GM06990 (cell line): ENCODE measurements around the gene DBF4B.

Experiments used
- DNase-seq: peaks from one replicate; pipeline ENCODE4 v3.0.0-alpha.2; 2011; ENCODE audit not compliant: insufficient read length; ENCODE audit errors: extremely low read depth
- H3K27me3 ChIP-seq: replicated peaks from 2 replicates; pipeline ENCODE4 v1.6.0; 2011; ENCODE audit warnings: low read length; ENCODE audit not compliant: control insufficient read depth, insufficient read depth
- H3K36me3 ChIP-seq: 2 replicates; pipeline ENCODE4 v1.5.1; 2011; ENCODE audit warnings: low read length; ENCODE audit not compliant: control insufficient read depth, insufficient read depth
- H3K4me3 ChIP-seq: replicated peaks from 2 replicates; pipeline ENCODE4 v1.5.1; 2011; ENCODE audit warnings: low read depth, mild to moderate bottlenecking, control low read depth, low read length
- TF ChIP-seq, protein P1 (sequence below): IDR thresholded peaks from 2 replicates; pipeline ENCODE4 v1.5.1; 2011; ENCODE audit warnings: low read length, control low read depth, mild to moderate bottlenecking, inconsistent platforms; ENCODE audit not compliant: insufficient read depth, poor library complexity, severe bottlenecking

DBF4B gene

DNA sequence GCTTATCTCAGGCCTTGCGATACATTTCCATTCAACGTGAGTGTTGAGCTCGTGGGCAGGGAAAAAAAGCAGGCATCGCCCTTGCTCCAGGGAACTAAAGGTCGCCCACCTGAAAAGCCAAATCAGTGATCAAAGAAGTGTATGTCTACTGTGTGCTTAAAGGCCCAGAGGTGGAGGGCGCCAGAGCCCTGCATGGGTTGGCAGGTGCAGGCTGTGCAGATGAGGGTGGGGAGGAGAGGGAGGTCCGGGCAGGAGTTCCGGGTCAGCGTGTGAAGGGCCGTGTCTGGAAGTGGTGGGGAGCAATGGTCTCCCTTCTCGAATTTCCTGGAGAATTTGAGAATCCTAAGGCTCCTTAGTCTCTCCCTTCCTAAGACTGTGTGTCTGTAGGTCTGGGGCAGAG lies 57.5 kb downstream of the DBF4B start:
- Histone ChIP-seq H3K4me3 (no peak overlapping the region), H3K36me3 (no peaks in the 10 kb centered on the region; the same call in 1 of the 2 replicates), H3K27me3 (no peaks in the 10 kb centered on the region; the same call in none of the 2 replicates)
- no peak for DNase-seq
- TF ChIP-seq, protein P1, sequence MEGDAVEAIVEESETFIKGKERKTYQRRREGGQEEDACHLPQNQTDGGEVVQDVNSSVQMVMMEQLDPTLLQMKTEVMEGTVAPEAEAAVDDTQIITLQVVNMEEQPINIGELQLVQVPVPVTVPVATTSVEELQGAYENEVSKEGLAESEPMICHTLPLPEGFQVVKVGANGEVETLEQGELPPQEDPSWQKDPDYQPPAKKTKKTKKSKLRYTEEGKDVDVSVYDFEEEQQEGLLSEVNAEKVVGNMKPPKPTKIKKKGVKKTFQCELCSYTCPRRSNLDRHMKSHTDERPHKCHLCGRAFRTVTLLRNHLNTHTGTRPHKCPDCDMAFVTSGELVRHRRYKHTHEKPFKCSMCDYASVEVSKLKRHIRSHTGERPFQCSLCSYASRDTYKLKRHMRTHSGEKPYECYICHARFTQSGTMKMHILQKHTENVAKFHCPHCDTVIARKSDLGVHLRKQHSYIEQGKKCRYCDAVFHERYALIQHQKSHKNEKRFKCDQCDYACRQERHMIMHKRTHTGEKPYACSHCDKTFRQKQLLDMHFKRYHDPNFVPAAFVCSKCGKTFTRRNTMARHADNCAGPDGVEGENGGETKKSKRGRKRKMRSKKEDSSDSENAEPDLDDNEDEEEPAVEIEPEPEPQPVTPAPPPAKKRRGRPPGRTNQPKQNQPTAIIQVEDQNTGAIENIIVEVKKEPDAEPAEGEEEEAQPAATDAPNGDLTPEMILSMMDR: no peak

DNA sequence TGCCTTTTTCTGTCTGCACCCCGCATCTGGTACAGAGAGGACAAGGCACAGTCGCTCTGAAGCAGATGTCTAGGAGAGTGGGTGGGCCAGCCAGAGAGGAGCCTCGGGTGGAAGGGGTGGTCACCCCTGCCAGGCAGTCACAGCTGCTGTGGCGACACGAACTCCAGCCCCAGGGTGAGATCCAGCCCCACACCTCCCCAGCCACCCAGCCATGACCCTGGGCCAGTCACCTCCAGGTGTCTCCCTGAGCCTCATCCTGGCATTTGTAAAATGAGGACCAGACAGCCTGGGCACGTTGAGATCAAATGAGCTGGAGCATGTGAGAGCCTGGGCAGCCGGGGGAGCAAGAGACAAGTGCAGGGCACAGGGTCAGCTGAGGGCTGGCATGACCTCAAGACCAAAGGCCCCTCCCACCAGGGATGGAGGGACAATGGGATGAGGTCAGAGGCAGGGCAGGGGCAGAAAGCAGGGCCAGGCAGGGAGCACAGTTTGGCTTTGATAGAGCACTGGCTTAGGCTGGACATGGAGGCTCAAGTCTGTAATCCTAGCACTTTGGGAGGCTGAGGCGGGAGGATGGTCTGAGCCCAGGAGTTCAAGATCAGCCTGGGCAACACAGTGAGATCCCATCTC lies 58.1 kb downstream of the DBF4B start:
- Histone ChIP-seq H3K36me3 (no peaks in the 10 kb centered on the region; the same call in 1 of the 2 replicates), H3K27me3 (peaks cover 1% of the 10 kb centered on the region), H3K4me3 (no peak overlapping the region)
- DNase-seq: no peak
- TF ChIP-seq, protein P1: no peak

DNA sequence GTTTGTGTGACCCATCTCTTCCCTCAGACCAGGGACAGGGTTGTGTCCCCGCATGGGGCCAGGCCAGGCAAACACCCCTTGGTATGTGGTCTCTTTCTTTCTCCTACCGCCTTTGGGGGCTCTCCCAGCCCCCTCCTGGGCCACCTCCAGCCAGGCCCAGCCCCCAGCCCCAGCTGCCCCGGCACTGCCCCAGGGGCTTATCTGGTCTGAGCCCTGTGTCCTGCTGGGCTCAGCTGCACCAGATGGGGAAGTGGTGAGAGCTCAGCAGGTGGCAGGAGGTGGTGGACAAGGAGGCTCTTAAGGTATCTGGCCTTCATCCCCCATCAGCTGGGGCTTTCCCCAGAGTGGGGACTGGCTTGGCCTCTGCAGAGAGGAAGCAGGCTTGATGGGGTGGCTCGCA lies 59.0 kb downstream of the DBF4B start:
- Histone ChIP-seq H3K36me3 (no peaks in the 10 kb centered on the region; the same call in 1 of the 2 replicates), H3K4me3 (no peak overlapping the region), H3K27me3 (peaks cover 2% of the 10 kb centered on the region)
- no peak for DNase-seq
- TF ChIP-seq, protein P1: no peak

- Histone ChIP-seq H3K36me3 (no peaks in the 10 kb centered on the region), H3K27me3 (peaks cover 2% of the 10 kb centered on the region), H3K4me3 (no peak overlapping the region)
- TF ChIP-seq, protein P1: no peak
- no peak for DNase-seq
Observed at GRCh38 chr17:44768505-44769142, 60.2 kb downstream of the DBF4B start.

DNA sequence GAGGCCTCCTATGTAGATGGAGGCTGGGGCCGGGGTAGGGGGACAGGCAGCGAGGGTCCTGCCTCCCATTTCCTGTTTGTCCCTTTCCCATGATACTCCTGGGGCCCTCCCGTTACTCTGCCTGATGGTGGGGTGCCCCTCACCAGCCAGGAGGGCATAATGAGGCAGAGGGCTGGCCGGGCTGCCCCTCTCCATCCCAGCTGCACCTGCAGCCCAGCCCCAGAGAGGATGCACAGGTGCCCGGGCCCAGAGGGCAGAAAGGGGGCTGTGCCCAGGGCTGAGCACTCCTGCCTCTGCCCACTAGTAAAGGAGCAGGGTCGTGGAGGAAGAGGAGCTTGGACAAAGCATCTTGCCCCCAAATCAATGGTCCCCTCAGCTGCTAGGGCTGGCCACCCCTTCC lies 60.8 kb downstream of the DBF4B start:
- Histone ChIP-seq H3K36me3 (no peaks in the 10 kb centered on the region), H3K4me3 (no peak overlapping the region), H3K27me3 (peaks cover 2% of the 10 kb centered on the region)
- DNase-seq: no peak
- TF ChIP-seq, protein P1: no peak
